GM19328 (cell line): ENCODE measurements around the gene ATG16L2.
A peak's percentile ranks its signal among the peaks of the same experiment; 100 is the strongest.
"Not testable (repeated sequence)": the region's sequence is repeated elsewhere in the genome, so short reads cannot be mapped to it uniquely, and the experiment has no call there.

Experiments
- ATAC-seq: cut with Tn5 transposase; IDR thresholded peaks from one replicate; pipeline ENCODE4 v1.9.1; 2021; ENCODE audit warnings: mild to moderate bottlenecking, moderate library complexity; ENCODE audit not compliant: unreplicated experiment

The ATG16L2 gene

GRCh38 chr11:72779495-72780128 lies 34.6 kb upstream of the ATG16L2 start:
- ATAC-seq, result no peak

GRCh38 chr11:72780296-72781062 lies 33.7 kb upstream of the ATG16L2 start:
- no peak for ATAC-seq

GRCh38 chr11:72781063-72781312 lies 33.2 kb upstream of the ATG16L2 start:
- ATAC-seq, result no peak

GRCh38 chr11:72781313-72782080 lies 32.7 kb upstream of the ATG16L2 start:
- ATAC-seq, result no peak

- ATAC-seq, result no peak
These were observed 31.9 kb upstream of the ATG16L2 start for GRCh38 chr11:72782081-72782920.

GRCh38 chr11:72783144-72783905 lies 30.9 kb upstream of the ATG16L2 start:
- ATAC-seq, result no peak

- no peak for ATAC-seq
These were observed 29.5 kb upstream of the ATG16L2 start for GRCh38 chr11:72784662-72785061.

- no peak for ATAC-seq
These were observed 27.7 kb upstream of the ATG16L2 start for GRCh38 chr11:72786305-72787215.

- ATAC-seq, result peak; percentile 47
These were observed 26.8 kb upstream of the ATG16L2 start for GRCh38 chr11:72787216-72788104.

- ATAC-seq, result no peak
These were observed 26.0 kb upstream of the ATG16L2 start for GRCh38 chr11:72788241-72788640.

GRCh38 chr11:72789493-72790131 lies 24.6 kb upstream of the ATG16L2 start:
- ATAC-seq, result no peak

GRCh38 chr11:72791228-72791627 lies 23.0 kb upstream of the ATG16L2 start:
- not testable (repeated sequence) for ATAC-seq

GRCh38 chr11:72792437-72793021 lies 21.7 kb upstream of the ATG16L2 start:
- no peak for ATAC-seq

- ATAC-seq, result no peak
These were observed 21.2 kb upstream of the ATG16L2 start for GRCh38 chr11:72793076-72793424.

GRCh38 chr11:72793425-72794367 lies 20.5 kb upstream of the ATG16L2 start, which contains the start of gene STARD10:
Gene STARD10 (minus strand): TSS chr11:72794047. CDS start chr11:72781181, 12,866 bp downstream.
- ATAC-seq, result peak; percentile 82

GRCh38 chr11:72798361-72798760 lies 15.8 kb upstream of the ATG16L2 start:
- no peak for ATAC-seq
